Endothelial cell of umbilical vein (primary cell): ENCODE measurements around the gene FBXO34. TPM values are rescaled to one million over a fixed set of nuclear protein-coding genes. Genes with fewer than 3 reads are reported as not detected.

Experiments
- BruUV-seq: library from RNA; stranded (reverse); fragments of 400-500 nt; replicated peaks from 2 replicates; lab custom pipeline; 2021; lab: Mats Ljungman, UMichigan
- CTCF ChIA-PET: fragments of 300-600, 350-600 bp; sonication (Branson Sonifier 250); formaldehyde crosslinking; loops from one replicate; lab custom pipeline; 2021; ENCODE audit warnings: antibody characterized with exemption, inconsistent platforms; lab: Charles Lee
- POLR2A ChIA-PET: fragments of 300-600, 350-600 bp; sonication (Branson Sonifier 250); formaldehyde crosslinking; loops from one replicate; lab custom pipeline; 2021; ENCODE audit warnings: antibody characterized with exemption, inconsistent platforms; lab: Charles Lee
- DNase-seq: peaks from one replicate; pipeline ENCODE4 v3.0.0-alpha.2; 2011; ENCODE audit warnings: low read depth, low spot score
- FAIRE-seq: peaks from 2 replicates; lab custom pipeline; 2011; peaks lifted over from hg19 to GRCh38; lab: Jason Lieb, UNC
- H2AFZ ChIP-seq: 2 replicates; pipeline ENCODE4 v1.6.0; 2012; ENCODE audit warnings: low read depth, low read length, control low read depth, inconsistent platforms
- H3K27ac ChIP-seq: 2 replicates; pipeline ENCODE4 v1.5.1; 2011; ENCODE audit warnings: low read depth, mild to moderate bottlenecking, control low read depth, low read length, moderate library complexity; ENCODE audit not compliant: insufficient read depth
- H3K27me3 ChIP-seq, 2 experiments: 2 replicates each; pipeline versions ENCODE4 v1.6.0 to v1.6.1; 2011; ENCODE audit warnings: low read length in 2 of 2, mixed read lengths in 1 of 2; ENCODE audit not compliant: control insufficient read depth in 2 of 2, insufficient read depth in 2 of 2
- H3K36me3 ChIP-seq, 2 experiments: 2 replicates in 1 of 2; 3 replicates in 1 of 2; pipeline ENCODE4 v1.5.1; 2011; ENCODE audit warnings: low read length in 2 of 2, mild to moderate bottlenecking in 1 of 2, moderate library complexity in 1 of 2; ENCODE audit not compliant: control insufficient read depth in 2 of 2, insufficient read depth in 2 of 2; ENCODE audit errors: extremely low read depth in 1 of 2
- H3K4me1 ChIP-seq: 3 replicates; pipeline ENCODE4 v1.5.1; 2011; ENCODE audit warnings: mild to moderate bottlenecking, low read length; ENCODE audit not compliant: control insufficient read depth, insufficient read depth; ENCODE audit errors: extremely low read depth
- H3K4me2 ChIP-seq: 2 replicates; pipeline ENCODE4 v1.6.1; 2011; ENCODE audit warnings: low read length, control low read depth, mixed read lengths; ENCODE audit not compliant: insufficient read depth
- H3K4me3 ChIP-seq, 3 experiments: fragments of 200-600 bp in 1 of 3; sonication (generic), shearing (Covaris generic) in 1 of 3; replicated peaks in 1 of 3; 2 replicates each; pipeline ENCODE4 v1.5.1; 2011 to 2016; ENCODE audit warnings: control low read depth in 3 of 3, low read length in 3 of 3, mild to moderate bottlenecking in 2 of 3, inconsistent platforms in 1 of 3, low read depth in 1 of 3, moderate library complexity in 1 of 3; ENCODE audit not compliant: insufficient read depth in 1 of 3
- H3K79me2 ChIP-seq: 2 replicates; pipeline ENCODE4 v1.6.0; 2012; ENCODE audit warnings: low read length, inconsistent platforms; ENCODE audit not compliant: control insufficient read depth, insufficient read depth
- H3K9ac ChIP-seq: replicated peaks from 2 replicates; pipeline ENCODE3; 2011; ENCODE audit warnings: low read length, control low read depth; ENCODE audit not compliant: insufficient read depth; ENCODE audit errors: extremely low read depth
- H3K9me1 ChIP-seq: replicated peaks from 3 replicates; pipeline ENCODE4 v1.6.0; 2011; ENCODE audit warnings: mild to moderate bottlenecking, low read length; ENCODE audit not compliant: control insufficient read depth, insufficient read depth; ENCODE audit errors: extremely low read depth
- H3K9me3 ChIP-seq: replicated peaks from 2 replicates; pipeline ENCODE4 v1.5.1; 2012; ENCODE audit warnings: low read length, inconsistent platforms; ENCODE audit not compliant: control insufficient read depth, insufficient read depth
- H4K20me1 ChIP-seq: replicated peaks from 2 replicates; pipeline ENCODE3; 2011; ENCODE audit warnings: mild to moderate bottlenecking, low read length; ENCODE audit not compliant: control insufficient read depth, insufficient read depth; ENCODE audit errors: extremely low read depth
- CTCF ChIP-seq, 2 donors: IDR thresholded peaks; 1 replicate in 1 of 2; 2 replicates in 1 of 2; pipeline ENCODE4 v1.5.1; 2011; ENCODE audit warnings: low read length in 2 of 2, mild to moderate bottlenecking in 2 of 2, moderate library complexity in 2 of 2, control low read depth in 1 of 2, inconsistent platforms in 1 of 2, low read depth in 1 of 2; ENCODE audit not compliant: insufficient read depth in 1 of 2; ENCODE audit errors: extremely low read depth in 1 of 2
- EZH2 ChIP-seq: IDR thresholded peaks from 2 replicates; pipeline ENCODE4 v1.6.1; 2012; ENCODE audit warnings: borderline replicate concordance, low read depth, mild to moderate bottlenecking, moderate library complexity, low read length, inconsistent platforms; ENCODE audit not compliant: severe bottlenecking
- FOS ChIP-seq: IDR thresholded peaks from 2 replicates; pipeline ENCODE4 v1.6.1; 2011; ENCODE audit warnings: mild to moderate bottlenecking, low read length, moderate library complexity, borderline replicate concordance; ENCODE audit not compliant: insufficient read depth
- GATA2 ChIP-seq: IDR thresholded peaks from 2 replicates; pipeline ENCODE4 v1.7.0; 2011; ENCODE audit warnings: low read depth, mild to moderate bottlenecking, moderate library complexity, mixed read lengths, low read length; ENCODE audit not compliant: insufficient read length, insufficient read depth
- JUN ChIP-seq: IDR thresholded peaks from 2 replicates; pipeline ENCODE4 v1.6.1; 2011; ENCODE audit warnings: borderline replicate concordance, low read depth; ENCODE audit not compliant: insufficient read length, insufficient read depth
- MAX ChIP-seq: IDR thresholded peaks from 2 replicates; pipeline ENCODE4 v1.6.1; 2011; ENCODE audit not compliant: insufficient read depth, insufficient read length
- MYC ChIP-seq: IDR thresholded peaks from one replicate; pipeline ENCODE4 v1.6.1; 2011; ENCODE audit warnings: mild to moderate bottlenecking, low read depth, low read length
- POLR2A ChIP-seq: IDR thresholded peaks from 2 replicates; pipeline ENCODE4 v1.6.1; 2012; ENCODE audit warnings: low read depth, mild to moderate bottlenecking, control low read depth, low read length
- POLR2AphosphoS5 ChIP-seq: IDR thresholded peaks from 2 replicates; pipeline ENCODE4 v1.6.1; 2012; ENCODE audit warnings: low read depth, mild to moderate bottlenecking, control low read depth, low read length, moderate library complexity; ENCODE audit not compliant: insufficient read depth
- dilution Hi-C: fragments of 300-500 bp; cut with MboI; formaldehyde crosslinking; loops from one replicate; pipeline ENCODE4 v1.15.0; 2019; ENCODE audit warnings: low sequenced_read_pairs; ENCODE audit not compliant: extremely low pct_ligation_motif_present
- intact Hi-C: fragments of 100-400 bp; cut with micrococcal nuclease; formaldehyde crosslinking; loops from one replicate; pipeline ENCODE4 v1.10.0; 2022
- polyA plus RNA-seq, 4 experiments: library from polyadenylated mRNA; depleted of rRNA in 3 of 4; stranded (reverse) in 3 of 4; unstranded in 1 of 4; fragments of >200 nt; gene quantifications; 2 replicates each; pipeline versions ENCODE4 v1.2.1 to v1.2.3, GENCODE V29; 2011 to 2012; ENCODE audit warnings: missing spikeins in 1 of 4
- total RNA-seq: library from RNA; stranded (reverse); gene quantifications from 2 replicates; pipeline ENCODE4 v1.2.3, GENCODE V29; 2021

The FBXO34 gene
- total and polyA plus RNA-seq, 2 donors (not counting 3 experiments of a cell fraction or from before 2014, with no cell fraction given) = 8.5 to 14.2 TPM

DNA sequence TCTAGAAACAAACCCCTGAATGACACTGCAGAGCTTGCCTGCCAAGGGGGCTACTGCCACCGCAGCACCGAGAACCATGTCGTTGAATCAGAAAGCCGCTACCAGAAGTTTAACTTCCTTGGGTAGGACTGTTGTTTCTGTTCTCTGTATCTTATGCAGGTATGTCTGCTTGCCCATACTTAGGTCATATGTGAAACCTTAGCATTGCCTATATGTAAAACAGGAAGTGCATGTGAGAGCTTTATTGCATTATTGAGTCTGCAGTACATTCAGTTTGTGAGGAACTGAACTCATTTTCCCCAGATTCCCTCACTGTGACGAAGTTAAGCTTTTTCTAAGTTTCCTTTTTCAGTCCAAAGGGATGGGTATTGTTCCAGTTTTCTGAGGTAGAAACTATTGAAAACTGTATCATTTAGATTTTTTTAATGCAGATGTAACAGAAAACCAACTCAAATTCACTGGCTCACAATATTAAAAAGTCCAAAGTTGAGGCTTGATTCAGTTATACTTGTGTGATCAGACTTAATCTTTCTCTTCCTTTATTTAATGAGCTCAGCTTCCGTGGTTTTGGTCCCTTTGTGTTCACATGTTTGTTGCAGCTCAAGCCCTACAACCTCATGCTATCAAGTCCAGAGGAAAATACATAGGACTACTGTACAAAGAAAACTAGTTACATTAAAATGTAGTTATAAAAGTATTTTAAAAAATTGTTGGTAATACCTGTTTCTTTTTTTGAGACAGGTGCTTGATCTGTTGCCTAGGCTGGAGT, 6.9 kb downstream of the FBXO34 start:
- peak; percentile 53 for DNase-seq
- no peak for FAIRE-seq
- dilution Hi-C loops = no loop called here

More for the DNA sequence above, 6.9 kb downstream of the FBXO34 start:
- H3K4me2 ChIP-seq = peak overlapping the region; percentile 76
- no peaks in the 10 kb centered on the region for H3K36me3 ChIP-seq
- H2AFZ ChIP-seq = peak overlapping the region; percentile 69
- TF ChIP-seq FOS (no peak), GATA2 (no peak), CTCF (IDR thresholded peaks at IDR 0.05; ENCODE audit: extremely low read depth in 1 of 2, insufficient read depth in 1 of 2, low read depth in 1 of 2, low read length in 2 of 2) (no peak), MAX (no peak), EZH2 (no peak), MYC (no peak), JUN (no peak), POLR2A (no peak), POLR2AphosphoS5 (no peak)
- CTCF ChIA-PET = interaction anchor here (0.7 to 1.4 kb wide), 9 partner anchors 31 to 206 kb away, joined by 3 to 4 read pairs (median 3); no protein-coding TSS in a partner anchor
- H4K20me1 ChIP-seq = peaks cover 6% of the 10 kb centered on the region
- peak overlapping the region; percentile 51 for H3K27ac ChIP-seq
- H3K9me3 ChIP-seq = no peaks in the 10 kb centered on the region
- H3K27me3 ChIP-seq = no peaks in the 10 kb centered on the region
- intact Hi-C loops = no loop called here
- H3K9me1 ChIP-seq = no peaks in the 10 kb centered on the region
- no TSS peak for BruUV-seq
- POLR2A ChIA-PET = no interaction called here
- H3K4me3 ChIP-seq = no peak overlapping the region
- peaks cover 21% of the 10 kb centered on the region for H3K4me1 ChIP-seq
- peaks cover 61% of the 10 kb centered on the region for H3K79me2 ChIP-seq
- H3K9ac ChIP-seq = peak overlapping the region; percentile 22
